ENCODE measurements around the gene SERPINA3. TPM values are rescaled to one million over a fixed set of nuclear protein-coding genes. Genes with fewer than 3 reads are reported as not detected.
"Not testable (repeated sequence)": the region's sequence is repeated elsewhere in the genome, so short reads cannot be mapped to it uniquely, and the experiment has no call there.

SERPINA3 gene
- total RNA-seq, 1 donor from 2014 or later, result 22.9 TPM

DNA sequence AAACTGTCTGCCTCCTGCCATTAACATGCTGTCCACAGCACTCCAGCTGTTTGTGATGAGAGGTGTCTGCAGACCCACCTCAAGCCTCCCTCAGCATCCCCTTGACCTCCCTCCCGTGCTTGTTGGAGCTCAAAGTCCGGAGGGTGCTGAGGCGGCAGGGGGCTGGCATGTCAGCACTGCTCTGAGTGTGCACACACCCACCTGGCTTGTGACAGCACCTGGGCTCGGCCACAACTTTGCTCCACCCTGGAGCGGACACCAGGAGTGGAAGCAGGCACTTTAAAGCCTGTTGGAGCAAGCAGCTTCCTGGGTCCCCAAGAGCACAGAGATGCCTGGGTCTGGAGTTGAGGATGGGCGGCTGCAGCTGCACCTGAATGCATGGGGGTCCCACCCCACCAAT is 20.9 kb downstream of the SERPINA3 start:
- ATAC-seq, result no peak

GRCh38 chr14:94635154-94635553 is 23.0 kb downstream of the SERPINA3 start:
- no peak for ATAC-seq

DNA sequence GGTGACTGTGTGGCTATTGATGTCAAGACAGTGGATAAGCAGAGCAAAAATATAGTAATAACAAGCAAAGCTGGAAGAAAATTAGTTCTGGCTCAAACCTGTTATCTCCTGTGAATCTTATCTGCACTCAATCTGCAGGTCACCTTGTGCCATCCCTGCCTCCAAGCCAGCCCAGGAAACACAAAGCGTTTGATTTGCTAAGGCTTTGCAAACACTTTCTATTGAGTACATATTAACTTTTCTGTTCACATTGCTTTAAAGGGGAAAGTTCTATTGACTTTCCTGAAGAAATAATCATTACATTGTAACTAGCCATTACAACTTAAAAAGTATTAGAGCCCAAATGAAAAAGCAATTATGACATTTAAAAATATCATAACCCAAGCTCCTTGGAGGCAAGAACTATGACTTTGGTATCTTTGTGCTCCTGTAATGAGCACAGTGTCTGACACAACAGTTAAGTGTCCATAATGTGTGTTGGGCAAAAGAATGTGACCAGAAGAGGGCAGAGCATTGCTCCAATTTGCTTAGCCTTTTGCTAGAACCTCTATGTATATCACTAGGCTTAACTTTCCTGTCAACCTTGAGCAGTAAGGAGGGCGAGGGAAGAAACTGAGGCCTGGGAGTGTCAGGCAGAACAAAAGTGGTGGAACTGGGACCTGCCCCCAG is 24.7 kb downstream of the SERPINA3 start:
- ATAC-seq, result no peak

- ATAC-seq, result not testable (repeated sequence)
These were observed 25.6 kb downstream of the SERPINA3 start for GRCh38 chr14:94637814-94638213.

DNA sequence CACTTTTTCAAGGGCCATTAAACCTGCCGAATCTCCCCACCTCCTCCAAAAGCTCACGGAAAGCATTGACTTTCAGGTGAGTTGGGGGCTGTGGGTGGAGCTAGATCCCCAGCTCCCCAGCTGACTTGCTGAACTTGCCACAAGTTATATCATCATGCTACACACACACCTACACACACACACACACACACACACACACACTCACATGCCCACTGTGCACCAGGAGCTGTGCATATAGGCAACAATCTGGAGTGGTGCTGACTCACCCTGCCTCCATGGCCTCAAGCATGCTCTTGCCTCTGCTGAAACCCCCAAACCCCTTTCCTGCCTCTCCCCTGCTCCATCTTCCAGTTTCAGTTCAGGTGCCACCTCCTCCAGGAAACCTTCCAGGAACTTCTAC is 26.1 kb downstream of the SERPINA3 start:
- ATAC-seq, result no peak

- no peak for ATAC-seq
These were observed 27.0 kb downstream of the SERPINA3 start for GRCh38 chr14:94638961-94639817.

GRCh38 chr14:94640721-94641631 is 28.8 kb downstream of the SERPINA3 start:
- ATAC-seq, result peak; percentile 81

GRCh38 chr14:94641632-94641955 is 29.4 kb downstream of the SERPINA3 start:
- no peak for ATAC-seq

DNA sequence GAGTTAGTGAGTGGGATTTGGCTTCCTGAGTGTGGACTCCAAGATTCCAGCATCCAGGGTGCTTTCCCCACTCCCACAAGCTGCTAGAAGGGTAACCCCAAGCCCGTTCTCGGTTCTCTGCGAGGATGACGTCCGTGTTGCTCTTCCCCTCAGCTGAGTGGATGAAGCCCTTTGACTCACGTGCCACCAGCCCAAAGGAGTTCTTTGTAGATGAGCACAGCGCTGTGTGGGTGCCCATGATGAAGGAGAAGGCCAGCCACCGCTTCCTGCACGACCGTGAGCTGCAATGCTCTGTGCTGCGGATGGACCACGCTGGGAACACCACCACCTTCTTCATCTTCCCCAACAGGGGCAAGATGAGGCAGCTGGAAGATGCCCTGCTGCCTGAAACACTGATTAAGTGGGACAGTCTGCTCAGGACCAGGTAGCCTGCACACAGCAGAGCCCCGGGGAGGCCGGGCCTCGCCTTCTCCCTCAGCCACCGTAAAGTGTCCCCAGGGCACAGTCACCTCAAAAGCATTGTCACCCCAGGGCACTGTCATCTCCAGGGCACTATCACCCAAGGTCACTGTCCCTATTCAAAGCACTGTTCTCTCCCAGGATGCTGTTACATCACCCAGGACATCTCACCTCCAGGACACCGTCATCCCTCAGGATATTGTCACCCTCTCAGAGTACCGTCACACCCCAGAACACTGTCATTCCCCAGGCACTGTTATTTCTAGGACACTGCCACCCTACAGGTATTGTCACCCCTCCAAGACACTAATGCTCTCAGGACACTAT is 31.3 kb downstream of the SERPINA3 start:
- ATAC-seq, result no peak

- no peak for ATAC-seq
These were observed 31.9 kb downstream of the SERPINA3 start for GRCh38 chr14:94644102-94644535.

DNA sequence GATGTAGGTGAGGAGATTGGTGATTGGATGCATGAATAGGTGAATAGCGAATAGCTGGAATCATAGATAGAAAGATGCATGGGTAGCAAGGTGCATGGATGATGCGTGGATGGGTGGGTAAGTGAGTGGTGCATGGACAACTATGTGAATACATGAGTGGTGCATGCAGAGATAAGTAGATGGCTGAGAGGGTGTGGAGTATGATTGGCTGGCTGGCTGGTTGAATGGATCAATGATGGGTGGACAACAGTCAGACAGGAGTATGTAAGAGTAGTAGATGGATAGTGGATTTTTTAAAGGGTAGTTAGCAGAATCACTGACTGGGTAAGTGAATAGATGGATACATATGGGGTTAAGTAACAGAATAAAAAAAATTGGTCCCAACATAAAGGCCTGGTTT is 33.9 kb downstream of the SERPINA3 start:
- ATAC-seq, result no peak

DNA sequence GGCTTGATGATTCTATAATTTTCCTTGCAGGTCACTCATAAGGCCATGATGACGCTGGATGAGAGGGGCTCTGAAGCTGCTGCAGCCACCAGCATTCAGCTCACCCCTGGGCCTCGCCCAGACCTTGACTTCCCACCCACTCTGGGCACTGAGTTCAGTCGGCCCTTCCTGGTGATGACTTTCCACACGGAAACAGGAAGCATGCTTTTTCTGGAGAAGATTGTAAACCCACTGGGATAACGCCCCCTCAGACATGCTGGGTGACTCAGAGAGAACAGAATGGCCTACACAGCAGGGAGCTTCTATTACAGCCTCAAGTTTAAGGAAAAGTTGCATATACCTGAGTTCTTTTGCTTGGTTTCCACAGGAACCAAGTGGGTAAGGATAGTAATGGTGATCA is 34.3 kb downstream of the SERPINA3 start:
- no peak for ATAC-seq

DNA sequence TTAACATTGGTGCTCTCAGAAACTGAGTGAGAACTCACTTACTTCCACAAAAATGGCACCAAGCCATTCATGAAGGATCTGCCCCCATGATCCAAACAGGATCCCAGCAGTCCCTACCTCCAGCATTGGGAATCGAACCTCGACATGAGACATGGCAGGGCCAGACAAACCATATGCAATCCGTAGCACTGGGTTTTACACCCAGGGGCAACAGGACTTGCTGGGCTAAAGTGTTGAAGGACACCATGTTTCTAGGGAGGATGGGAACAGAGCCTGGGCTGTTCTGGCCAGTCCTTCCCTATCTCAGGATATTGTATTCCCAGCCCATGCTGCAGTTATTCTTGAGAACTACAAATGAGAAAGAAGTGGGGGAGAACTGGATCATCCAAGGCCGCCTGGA is 36.6 kb downstream of the SERPINA3 start:
- ATAC-seq, result no peak

- no peak for ATAC-seq
These were observed 37.6 kb downstream of the SERPINA3 start for GRCh38 chr14:94649543-94650443.

GRCh38 chr14:94650444-94650775 is 38.2 kb downstream of the SERPINA3 start:
- no peak for ATAC-seq

- ATAC-seq, result no peak
These were observed 38.9 kb downstream of the SERPINA3 start for GRCh38 chr14:94650806-94651805.

DNA sequence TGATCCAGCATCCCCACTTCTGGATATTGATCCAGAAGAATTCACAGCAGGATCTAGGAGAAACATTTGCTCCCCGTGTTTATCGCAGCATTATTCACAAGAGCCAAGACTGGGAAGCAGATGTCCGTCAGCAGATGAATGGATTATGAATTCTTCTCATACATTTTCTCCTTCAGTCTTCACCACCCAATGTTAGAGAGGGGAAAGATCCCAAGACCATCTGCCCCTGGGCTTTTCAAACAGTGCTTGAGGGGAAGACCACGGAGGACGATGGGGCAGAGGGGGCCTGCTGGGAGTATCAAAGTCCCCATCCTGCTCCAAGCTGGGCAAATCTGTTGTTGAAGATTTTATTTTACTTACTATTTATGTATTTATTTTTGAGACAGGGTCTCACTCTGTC is 41.1 kb downstream of the SERPINA3 start:
- ATAC-seq, result no peak

DNA sequence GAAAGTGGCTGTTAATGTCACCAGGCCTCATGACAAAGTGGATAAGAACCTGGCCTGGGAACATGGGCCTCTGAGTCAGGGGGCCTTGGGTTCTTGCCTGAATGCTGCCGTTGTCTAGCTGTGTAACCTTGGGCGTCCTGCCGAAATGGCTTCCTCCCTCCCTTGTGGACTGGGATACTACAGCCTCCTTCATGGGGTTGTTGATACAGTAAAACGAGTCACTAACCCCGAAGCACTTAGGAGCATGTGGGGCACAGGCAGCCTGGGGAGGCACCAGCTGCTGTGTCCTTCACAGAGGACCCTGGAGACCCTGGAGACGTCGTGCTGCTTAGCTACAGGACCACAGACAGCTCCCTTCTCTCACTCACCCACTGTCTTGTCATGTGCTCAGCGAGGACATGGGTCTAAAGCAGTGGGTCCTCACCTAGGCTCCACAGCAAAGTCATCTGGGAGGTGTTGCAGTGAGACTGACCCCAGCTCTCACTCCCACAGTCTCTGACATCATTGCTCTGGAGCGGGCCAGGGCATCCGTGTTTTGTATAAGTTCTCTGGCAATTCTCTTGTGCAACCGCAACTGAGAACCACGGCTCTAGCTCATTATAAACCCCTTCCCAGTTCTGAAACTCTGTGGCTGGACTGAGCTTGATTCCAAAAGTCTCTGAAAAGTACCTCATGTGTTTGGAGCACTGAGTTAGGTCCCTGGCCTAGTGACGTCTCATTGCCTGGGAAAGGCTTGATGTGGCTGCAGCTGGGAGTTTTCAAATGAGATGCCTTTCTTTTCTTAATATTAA is 42.1 kb downstream of the SERPINA3 start:
- ATAC-seq, result no peak

DNA sequence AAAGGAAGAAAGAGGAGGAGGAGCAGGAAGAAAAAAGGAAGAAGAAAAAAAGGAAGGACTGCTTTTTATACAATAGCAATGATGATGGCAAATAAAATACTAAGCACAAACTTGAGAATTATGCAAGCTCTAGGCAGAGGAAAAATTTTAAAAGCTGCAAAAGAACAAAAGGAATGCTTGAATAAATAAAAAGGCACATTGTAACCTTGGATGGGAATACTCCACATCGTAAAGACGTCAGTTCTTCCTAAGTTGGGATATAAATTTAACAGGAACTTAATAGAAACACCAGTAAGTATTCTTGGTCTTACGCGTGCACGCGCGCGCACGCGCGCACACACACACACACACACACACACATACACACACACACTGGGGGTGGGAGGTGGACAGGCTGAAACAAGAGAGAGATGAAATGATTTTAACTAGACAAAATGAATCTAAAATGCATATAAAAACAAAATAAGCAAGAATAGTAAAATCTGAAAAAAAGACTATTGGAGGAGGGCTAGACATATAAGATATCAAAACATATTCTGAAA is 43.0 kb downstream of the SERPINA3 start:
- no peak for ATAC-seq

Data from esophagus mucosa (tissue), 1 donor.